ENCODE measurements around the gene VAV2.

DNA sequence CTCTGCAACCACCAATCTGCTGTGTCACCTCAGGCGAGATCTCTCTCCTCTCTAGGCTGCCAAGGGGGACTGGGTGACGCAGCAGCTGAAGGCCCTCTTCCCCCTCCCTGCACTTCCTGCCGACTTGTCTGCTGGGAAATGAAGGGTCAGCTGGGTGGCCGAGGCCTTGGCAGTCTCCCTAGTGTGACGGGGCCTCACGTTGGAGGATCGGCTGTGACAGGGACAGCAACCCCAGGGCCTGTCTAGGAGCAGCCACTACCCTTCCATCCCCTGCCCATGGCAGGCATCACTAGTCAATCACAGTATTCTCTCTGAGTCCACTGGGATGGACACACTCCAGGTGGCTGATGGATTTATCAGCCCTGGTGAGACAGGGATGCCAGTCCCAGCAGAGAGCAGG lies 146.7 kb downstream of the VAV2 start:
- TF ChIP-seq, protein P1, sequence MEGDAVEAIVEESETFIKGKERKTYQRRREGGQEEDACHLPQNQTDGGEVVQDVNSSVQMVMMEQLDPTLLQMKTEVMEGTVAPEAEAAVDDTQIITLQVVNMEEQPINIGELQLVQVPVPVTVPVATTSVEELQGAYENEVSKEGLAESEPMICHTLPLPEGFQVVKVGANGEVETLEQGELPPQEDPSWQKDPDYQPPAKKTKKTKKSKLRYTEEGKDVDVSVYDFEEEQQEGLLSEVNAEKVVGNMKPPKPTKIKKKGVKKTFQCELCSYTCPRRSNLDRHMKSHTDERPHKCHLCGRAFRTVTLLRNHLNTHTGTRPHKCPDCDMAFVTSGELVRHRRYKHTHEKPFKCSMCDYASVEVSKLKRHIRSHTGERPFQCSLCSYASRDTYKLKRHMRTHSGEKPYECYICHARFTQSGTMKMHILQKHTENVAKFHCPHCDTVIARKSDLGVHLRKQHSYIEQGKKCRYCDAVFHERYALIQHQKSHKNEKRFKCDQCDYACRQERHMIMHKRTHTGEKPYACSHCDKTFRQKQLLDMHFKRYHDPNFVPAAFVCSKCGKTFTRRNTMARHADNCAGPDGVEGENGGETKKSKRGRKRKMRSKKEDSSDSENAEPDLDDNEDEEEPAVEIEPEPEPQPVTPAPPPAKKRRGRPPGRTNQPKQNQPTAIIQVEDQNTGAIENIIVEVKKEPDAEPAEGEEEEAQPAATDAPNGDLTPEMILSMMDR (conservative IDR thresholded peaks at IDR 0.05; ENCODE audit: low read depth, low read length): no peak
- TF ChIP-seq POLR2A (IDR thresholded peaks at IDR 0.05; ENCODE audit: low read depth, low read length): no peak
- no peak for TF ChIP-seq MAFK (IDR thresholded peaks at IDR 0.05; ENCODE audit: low read depth, low read length)
- TF ChIP-seq MXI1 (IDR thresholded peaks at IDR 0.05; ENCODE audit: borderline replicate concordance, low read depth, low read length): no peak
- no peak for TF ChIP-seq BHLHE40 (IDR thresholded peaks at IDR 0.05; ENCODE audit: low read depth, low read length)
- no peak for TF ChIP-seq RFX5 (IDR thresholded peaks at IDR 0.05; ENCODE audit: low read depth, low read length)
- TF ChIP-seq SMC3 (IDR thresholded peaks at IDR 0.05; ENCODE audit: low read depth, low read length): no peak
- TF ChIP-seq, protein P2, sequence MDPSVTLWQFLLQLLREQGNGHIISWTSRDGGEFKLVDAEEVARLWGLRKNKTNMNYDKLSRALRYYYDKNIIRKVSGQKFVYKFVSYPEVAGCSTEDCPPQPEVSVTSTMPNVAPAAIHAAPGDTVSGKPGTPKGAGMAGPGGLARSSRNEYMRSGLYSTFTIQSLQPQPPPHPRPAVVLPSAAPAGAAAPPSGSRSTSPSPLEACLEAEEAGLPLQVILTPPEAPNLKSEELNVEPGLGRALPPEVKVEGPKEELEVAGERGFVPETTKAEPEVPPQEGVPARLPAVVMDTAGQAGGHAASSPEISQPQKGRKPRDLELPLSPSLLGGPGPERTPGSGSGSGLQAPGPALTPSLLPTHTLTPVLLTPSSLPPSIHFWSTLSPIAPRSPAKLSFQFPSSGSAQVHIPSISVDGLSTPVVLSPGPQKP (IDR thresholded peaks at IDR 0.05; ENCODE audit: borderline replicate concordance, low read depth, low read length): no peak
- TF ChIP-seq CEBPB (IDR thresholded peaks at IDR 0.05; ENCODE audit: low read depth, low read length): no peak
- TF ChIP-seq, protein P3, sequence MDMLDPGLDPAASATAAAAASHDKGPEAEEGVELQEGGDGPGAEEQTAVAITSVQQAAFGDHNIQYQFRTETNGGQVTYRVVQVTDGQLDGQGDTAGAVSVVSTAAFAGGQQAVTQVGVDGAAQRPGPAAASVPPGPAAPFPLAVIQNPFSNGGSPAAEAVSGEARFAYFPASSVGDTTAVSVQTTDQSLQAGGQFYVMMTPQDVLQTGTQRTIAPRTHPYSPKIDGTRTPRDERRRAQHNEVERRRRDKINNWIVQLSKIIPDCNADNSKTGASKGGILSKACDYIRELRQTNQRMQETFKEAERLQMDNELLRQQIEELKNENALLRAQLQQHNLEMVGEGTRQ (IDR thresholded peaks at IDR 0.05; ENCODE audit: low read depth, low read length): no peak
- no peak for TF ChIP-seq FOS (IDR thresholded peaks at IDR 0.05; ENCODE audit: low read depth, low read length)
- TF ChIP-seq RAD21 (IDR thresholded peaks at IDR 0.05; ENCODE audit: low read length): no peak
- TF ChIP-seq NFE2L2 (IDR thresholded peaks at IDR 0.05; ENCODE audit: low read depth, low read length): peak; percentile 50; the same call in 1 of the 2 replicates
- no peak for TF ChIP-seq CHD1 (IDR thresholded peaks at IDR 0.05; ENCODE audit: low read depth, low read length)
